Adrenal gland (tissue), 12 donors: ENCODE measurements around the gene STPG1. TPM values are rescaled to one million over a fixed set of nuclear protein-coding genes. Genes with fewer than 3 reads are reported as not detected.

Experiments
- DNase-seq, 7 donors: peaks; one replicate each; pipeline ENCODE4 v3.0.0-alpha.2; 2019 to 2020
- H3K27ac ChIP-seq, 5 donors: fragments of 200-600 bp; sonication (generic) in 4 of 5; 1 replicate in 3 of 5; 2 replicates in 2 of 5; pipeline versions ENCODE4 v1.5.1 to v1.8.0; 2016 to 2020; ENCODE audit warnings: mild to moderate bottlenecking in 1 of 5
- H3K27me3 ChIP-seq: fragments of 200-600 bp; 2 replicates; pipeline ENCODE4 v1.8.0; 2021
- H3K36me3 ChIP-seq, 2 donors: fragments of 200-600 bp; replicated peaks in 1 of 2; 1 replicate in 1 of 2; 2 replicates in 1 of 2; pipeline versions ENCODE4 v1.5.1 to v1.8.0; 2018 to 2022
- H3K4me1 ChIP-seq, 2 donors: fragments of 200-600 bp; replicated peaks in 1 of 2; 1 replicate in 1 of 2; 2 replicates in 1 of 2; pipeline versions ENCODE4 v1.5.1 to v1.8.0; 2018 to 2021
- H3K4me3 ChIP-seq, 4 donors: fragments of 200-600 bp; sonication (generic) in 3 of 4; one replicate each; pipeline ENCODE4 v1.5.1; 2016 to 2018
- H3K9me3 ChIP-seq, 3 donors: fragments of 200-600 bp; sonication (generic) in 1 of 3; replicated peaks in 1 of 3; 1 replicate in 2 of 3; 2 replicates in 1 of 3; pipeline versions ENCODE4 v1.5.1 to v1.8.0; 2016 to 2021
- POLR2A ChIP-seq, 2 donors: fragments of 450-650 bp; IDR thresholded peaks; one replicate each; pipeline ENCODE4 v1.6.1; 2017; ENCODE audit warnings: antibody characterized with exemption in 2 of 2, mild to moderate bottlenecking in 2 of 2, moderate library complexity in 1 of 2
- WGBS, 4 donors: extraction: QIAGEN DNeasy Blood & Tissue Kit in 2 of 4; methylation state at CpG; one replicate each; pipeline versions ENCODE4 v1.1.5 to v1.1.7; 2013 to 2017; 5-methylcytosine and 5-hydroxymethylcytosine counted together
- intact Hi-C, 2 donors: fragments of 100-400 bp; cut with DNase I; formaldehyde crosslinking; loops; one replicate each; pipeline versions ENCODE4 v1.14.1 to v1.15.0; 2022 to 2023
- polyA plus RNA-seq, 3 donors: library from polyadenylated mRNA; stranded (reverse); fragments of 200-250 nt in 2 of 3; fragments of 350-450 nt in 1 of 3; fragmentation: Illumina TruSeq in 1 of 3; extraction: RNeasy Lipid Tissue Mini Kit (QIAGEN cat#74804) in 1 of 3; gene quantifications; one replicate each; pipeline ENCODE4 v1.2.3, GENCODE V29; 2013 to 2014
- total RNA-seq, 9 donors: library from RNA; depleted of rRNA in 4 of 9; stranded (reverse); fragments of >200 nt in 4 of 9; fragments of 120-200 nt in 1 of 9; fragmentation: NEBNext Ultra II Directional in 1 of 9; extraction: Animal tissue kit (Norgen Biotek cat#: 25700) in 1 of 9; gene quantifications; one replicate each; pipeline versions ENCODE4 v1.1.0 to v1.2.4, GENCODE V29; 2013 to 2023
- TF ChIP-seq, protein P1 (sequence below), 6 experiments: fragments of 450-650 bp in 4 of 6; fragments of 200-600 bp in 2 of 6; sonication (generic) in 1 of 6; IDR thresholded peaks; 1 replicate in 5 of 6; 2 replicates in 1 of 6; pipeline versions ENCODE4 v1.5.1 to v1.8.0; 2016 to 2021; ENCODE audit warnings: antibody characterized with exemption in 6 of 6, mild to moderate bottlenecking in 2 of 6, moderate library complexity in 1 of 6
- donor health status: healthy with polysubstance abuse.
- donor health status: Bipolar disorder and iron deficiency.
- donor health status: DM: yes; HTN: yes; CAD: no.
- donor health status: DM: no; HTN: no; CAD: no.
- donor health status: DM: no; HTN: no; CAD: no.
- donor health status: DM: yes; HTN: yes; CAD: no.

Gene STPG1
- total and polyA plus RNA-seq, 12 donors: 2.1 to 8.9 (median 5.7) TPM

GRCh38 chr1:24319962-24320361, 93.6 kb downstream of the STPG1 start:
- H3K27me3 ChIP-seq: peaks cover 11% of the 10 kb centered on the region
- intact Hi-C loops: no loop called here
- H3K36me3 ChIP-seq: no peaks in the 10 kb centered on the region
- peaks cover 0 to 10% of the 10 kb centered on the region in 2 donors for H3K4me1 ChIP-seq
- H3K4me3 ChIP-seq: no peak overlapping the region
- DNase-seq: no peak
- H3K9me3 ChIP-seq: no peaks in the 10 kb centered on the region
- TF ChIP-seq, protein P1, sequence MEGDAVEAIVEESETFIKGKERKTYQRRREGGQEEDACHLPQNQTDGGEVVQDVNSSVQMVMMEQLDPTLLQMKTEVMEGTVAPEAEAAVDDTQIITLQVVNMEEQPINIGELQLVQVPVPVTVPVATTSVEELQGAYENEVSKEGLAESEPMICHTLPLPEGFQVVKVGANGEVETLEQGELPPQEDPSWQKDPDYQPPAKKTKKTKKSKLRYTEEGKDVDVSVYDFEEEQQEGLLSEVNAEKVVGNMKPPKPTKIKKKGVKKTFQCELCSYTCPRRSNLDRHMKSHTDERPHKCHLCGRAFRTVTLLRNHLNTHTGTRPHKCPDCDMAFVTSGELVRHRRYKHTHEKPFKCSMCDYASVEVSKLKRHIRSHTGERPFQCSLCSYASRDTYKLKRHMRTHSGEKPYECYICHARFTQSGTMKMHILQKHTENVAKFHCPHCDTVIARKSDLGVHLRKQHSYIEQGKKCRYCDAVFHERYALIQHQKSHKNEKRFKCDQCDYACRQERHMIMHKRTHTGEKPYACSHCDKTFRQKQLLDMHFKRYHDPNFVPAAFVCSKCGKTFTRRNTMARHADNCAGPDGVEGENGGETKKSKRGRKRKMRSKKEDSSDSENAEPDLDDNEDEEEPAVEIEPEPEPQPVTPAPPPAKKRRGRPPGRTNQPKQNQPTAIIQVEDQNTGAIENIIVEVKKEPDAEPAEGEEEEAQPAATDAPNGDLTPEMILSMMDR (IDR thresholded peaks at IDR 0.05): no peak
- TF ChIP-seq POLR2A (IDR thresholded peaks at IDR 0.05): no peak
- no peak overlapping the region for H3K27ac ChIP-seq
- WGBS, 4 donors: 76 to 89% (median 84%) methylated on average over 1 of the region's 1 CpG

DNA sequence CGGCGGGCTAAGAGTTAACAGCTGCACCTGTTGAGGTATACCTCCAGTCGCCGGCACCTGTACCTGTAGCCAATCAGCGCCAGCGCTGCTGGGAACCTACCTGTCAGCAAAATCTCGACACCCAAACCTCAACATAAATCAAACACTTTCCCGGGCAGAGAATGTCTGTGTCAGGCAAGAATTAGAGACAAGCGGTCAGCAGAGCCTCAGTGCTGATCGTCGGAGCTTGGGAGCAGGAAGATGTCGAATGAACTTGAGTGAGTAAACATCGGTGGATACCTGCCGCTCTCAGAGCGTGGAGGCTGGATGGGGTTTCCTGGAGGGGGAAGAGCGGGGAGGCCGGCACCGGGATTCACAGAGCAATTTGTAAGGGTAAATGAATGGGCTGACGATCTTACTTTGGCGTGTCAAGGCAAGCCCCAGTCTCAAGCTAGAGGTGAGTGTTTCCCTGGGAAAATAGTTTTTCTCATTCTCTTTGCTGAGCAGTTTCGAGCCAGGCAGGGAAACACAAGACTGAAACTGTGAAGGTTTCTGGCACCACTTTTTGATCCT, 94.2 kb downstream of the STPG1 start, which contains the start of gene GRHL3:
TSS of gene GRHL3 (plus strand) at position 46 of the 552 bp plus-strand sequence. CDS start at position 241, 195 bp downstream.
- intact Hi-C loops: no loop called here
- Histone ChIP-seq H3K4me1 (peaks cover 0 to 10% of the 10 kb centered on the region in 2 donors), H3K4me3 (no peak within 1 kb of the TSS), H3K27me3 (peaks cover 11% of the 10 kb centered on the region), H3K9me3 (no peaks in the 10 kb centered on the region), H3K27ac (no peak within 1 kb of the TSS), H3K36me3 (no peaks in the 10 kb centered on the region)
- no peak for TF ChIP-seq POLR2A (IDR thresholded peaks at IDR 0.05)
- TF ChIP-seq, protein P1 (IDR thresholded peaks at IDR 0.05): no peak
- no peak for DNase-seq
- WGBS, 4 donors: 12 to 15% (median 12%) methylated on average over 19 to 21 of the region's 21 CpGs

GRCh38 chr1:24318615-24319311, 94.8 kb downstream of the STPG1 start:
- Histone ChIP-seq H3K27me3 (peaks cover 11% of the 10 kb centered on the region), H3K4me3 (no peak overlapping the region), H3K27ac (no peak overlapping the region), H3K36me3 (no peaks in the 10 kb centered on the region), H3K9me3 (no peaks in the 10 kb centered on the region), H3K4me1 (peaks cover 0 to 10% of the 10 kb centered on the region in 2 donors)
- intact Hi-C loops: no loop called here
- TF ChIP-seq, protein P1 (IDR thresholded peaks at IDR 0.05): no peak
- TF ChIP-seq POLR2A (IDR thresholded peaks at IDR 0.05): no peak
- DNase-seq: no peak
- WGBS, 4 donors: 41 to 49% (median 44%) methylated on average over 4 to 5 of the region's 5 CpGs

DNA sequence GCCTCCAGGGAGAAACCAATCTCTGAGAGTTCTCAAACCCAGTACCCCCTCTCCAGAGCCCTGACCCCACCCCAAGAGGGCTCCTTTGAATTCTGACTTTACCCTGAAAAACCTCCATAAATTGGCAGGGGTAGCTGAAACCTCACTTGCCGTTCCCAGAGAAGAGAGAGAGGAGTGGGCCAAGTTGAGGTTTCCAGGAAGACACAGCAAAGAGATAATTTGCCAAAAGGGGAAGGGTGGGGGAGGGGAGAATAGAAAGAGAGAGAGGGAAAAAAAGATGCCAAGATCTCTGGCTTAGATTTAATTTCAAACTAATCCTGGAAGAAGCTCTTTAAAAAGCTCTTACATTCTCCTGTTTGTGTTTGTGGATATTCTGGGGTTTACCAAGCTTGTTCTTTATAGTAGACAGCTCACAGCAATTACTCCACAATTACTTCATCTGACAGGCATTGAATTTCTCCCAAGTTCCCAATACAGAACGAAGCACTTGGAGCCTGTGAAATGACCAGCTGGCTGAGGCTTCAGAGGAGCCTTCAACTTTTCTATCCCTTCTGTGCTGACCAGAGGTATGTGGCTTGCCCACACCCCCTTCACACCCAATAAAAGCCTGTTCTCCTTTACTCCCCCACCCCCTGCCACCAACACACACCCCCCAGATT, 95.5 kb downstream of the STPG1 start:
- TF ChIP-seq, protein P1 (IDR thresholded peaks at IDR 0.05): no peak
- no peak for TF ChIP-seq POLR2A (IDR thresholded peaks at IDR 0.05)
- Histone ChIP-seq H3K9me3 (no peaks in the 10 kb centered on the region), H3K36me3 (no peaks in the 10 kb centered on the region), H3K27ac (no peak overlapping the region), H3K27me3 (peaks cover 11% of the 10 kb centered on the region), H3K4me3 (no peak overlapping the region), H3K4me1 (peaks cover 0 to 10% of the 10 kb centered on the region in 2 donors)
- DNase-seq: no peak
- WGBS, 4 donors: 20 to 54% (median 34%) methylated on average over 2 of the region's 2 CpGs
- intact Hi-C loops: no loop called here
